ENCODE data around the gene ATP10A.
"Not testable (repeated sequence)": the region's sequence is repeated elsewhere in the genome, so short reads cannot be mapped to it uniquely, and the experiment has no call there.

ATP10A gene

DNA sequence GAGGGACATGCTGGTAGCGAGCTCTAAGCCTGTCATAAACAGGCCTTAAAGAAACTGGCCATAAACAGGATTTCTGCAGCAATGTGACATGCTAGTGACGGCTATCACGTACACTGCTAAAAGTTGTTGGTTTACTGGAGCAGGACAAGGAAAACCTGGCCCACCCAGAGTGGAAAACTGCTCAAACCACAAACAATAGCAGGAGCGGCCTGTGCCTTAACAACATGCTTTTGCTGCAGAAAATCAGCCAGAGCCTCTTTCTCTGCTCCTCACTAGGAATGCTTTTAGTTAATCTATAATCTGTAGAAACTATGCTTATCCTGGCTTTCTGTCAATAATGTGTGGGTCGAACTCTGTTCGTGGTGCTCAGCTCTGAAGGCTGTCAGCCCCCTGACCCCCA is 221.4 kb downstream of the ATP10A start:
- ChIA-PET CTCF (no interaction called here), POLR2A (no interaction called here)
- 88% methylated on average over 6 of the region's 6 CpGs for WGBS (ENCODE audit: insufficient coverage)
- no peaks in the 10 kb centered on the region for H3K9me3 ChIP-seq (ENCODE audit: control extremely low read depth in 1 of 5, control insufficient read depth in 4 of 5, insufficient read depth in 2 of 5, low read depth in 1 of 5, low read length in 4 of 5)
- no peak overlapping the region for H3K27ac ChIP-seq (ENCODE audit: insufficient read depth in 1 of 2, low read depth in 1 of 2, low read length in 2 of 2, poor library complexity in 1 of 2, severe bottlenecking in 2 of 2)
- peaks cover 0 to 4% (median 0%) of the 10 kb centered on the region in 4 experiments for H3K4me1 ChIP-seq (ENCODE audit: control extremely low read depth in 1 of 4, control insufficient read depth in 4 of 4, insufficient read depth in 4 of 4, low read length in 3 of 4)
- no peaks in the 10 kb centered on the region for H3K36me3 ChIP-seq (ENCODE audit: control insufficient read depth in 4 of 4, insufficient read depth in 4 of 4, low read length in 3 of 4)
- peaks cover 0 to 24% (median 8%) of the 10 kb centered on the region in 5 experiments for H3K27me3 ChIP-seq (replicated peaks in 2 of 5; ENCODE audit: control insufficient read depth in 4 of 5, insufficient read depth in 5 of 5, low read length in 4 of 5)
- DNase-seq: no peak
- H3K4me3 ChIP-seq (ENCODE audit: control insufficient read depth in 1 of 7, extremely low read depth in 1 of 7, insufficient read depth in 4 of 7, low read depth in 2 of 7, low read length in 6 of 7): no peak overlapping the region

DNA sequence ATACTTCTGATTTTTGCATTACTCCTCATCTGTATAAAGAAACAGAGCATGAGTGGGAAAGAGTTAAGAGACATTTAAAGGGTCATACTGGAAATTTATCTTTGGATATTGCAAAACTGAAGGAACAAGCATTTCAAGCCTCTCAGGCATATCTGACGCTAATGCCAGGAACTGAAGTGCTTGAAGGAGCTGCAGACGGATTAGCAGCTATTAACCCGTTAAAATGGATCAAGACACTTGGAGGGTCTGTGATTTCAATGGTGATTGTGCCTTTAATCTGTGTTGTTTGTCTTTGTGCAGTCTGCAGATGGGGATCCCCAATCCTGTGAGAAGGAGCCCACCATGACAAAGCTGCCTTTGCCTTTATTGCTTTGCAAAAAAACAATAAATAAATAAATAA is 221.8 kb downstream of the ATP10A start:
- CTCF ChIA-PET: interaction anchor here (0.6 kb wide), 1 partner anchor 312 kb away, joined by 3 read pairs; no protein-coding TSS in a partner anchor

DNA sequence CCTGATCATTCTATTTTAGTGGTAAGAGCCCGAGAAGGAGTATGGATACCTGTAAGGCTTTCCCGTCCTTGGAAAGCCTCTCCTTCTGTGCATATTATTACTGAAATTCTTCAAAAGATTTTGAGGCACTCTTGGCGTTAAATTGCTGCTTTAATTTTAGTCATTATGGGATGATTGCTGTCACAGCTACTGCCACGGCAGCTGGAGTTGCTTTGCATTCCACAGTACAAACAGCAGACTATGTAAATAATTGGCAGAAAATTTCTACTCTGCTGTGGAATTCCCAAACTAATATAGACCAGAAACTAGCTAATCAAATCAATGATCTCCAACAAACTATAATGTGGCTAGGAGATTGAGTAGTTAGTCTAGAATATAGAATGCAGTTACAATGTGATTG is 222.2 kb downstream of the ATP10A start:
- H3K4me3 ChIP-seq (ENCODE audit: control insufficient read depth in 1 of 7, extremely low read depth in 1 of 7, insufficient read depth in 4 of 7, low read depth in 2 of 7, low read length in 6 of 7); H3K4me1 ChIP-seq (ENCODE audit: control extremely low read depth in 1 of 4, control insufficient read depth in 4 of 4, insufficient read depth in 4 of 4, low read length in 3 of 4); H3K9me3 ChIP-seq (ENCODE audit: control extremely low read depth in 1 of 5, control insufficient read depth in 4 of 5, insufficient read depth in 2 of 5, low read depth in 1 of 5, low read length in 4 of 5); H3K27ac ChIP-seq (ENCODE audit: insufficient read depth in 1 of 2, low read depth in 1 of 2, low read length in 2 of 2, poor library complexity in 1 of 2, severe bottlenecking in 2 of 2); POLR2A ChIA-PET; H3K36me3 ChIP-seq (ENCODE audit: control insufficient read depth in 4 of 4, insufficient read depth in 4 of 4, low read length in 3 of 4); DNase-seq: not testable (repeated sequence)
- WGBS (ENCODE audit: insufficient coverage): 80% methylated on average over 1 of the region's 4 CpGs
- peaks cover 0 to 24% (median 8%) of the 10 kb centered on the region in 5 experiments for H3K27me3 ChIP-seq (replicated peaks in 2 of 5; ENCODE audit: control insufficient read depth in 4 of 5, insufficient read depth in 5 of 5, low read length in 4 of 5)
- CTCF ChIA-PET: interaction anchor here (0.6 kb wide), 1 partner anchor 313 kb away, joined by 3 read pairs; no protein-coding TSS in a partner anchor

More for the DNA sequence above, 221.8 kb downstream of the ATP10A start:
- WGBS (ENCODE audit: insufficient coverage): 33% methylated on average over 1 of the region's 3 CpGs
- H3K36me3 ChIP-seq (ENCODE audit: control insufficient read depth in 4 of 4, insufficient read depth in 4 of 4, low read length in 3 of 4): no peaks in the 10 kb centered on the region
- H3K4me3 ChIP-seq (ENCODE audit: control insufficient read depth in 1 of 7, extremely low read depth in 1 of 7, insufficient read depth in 4 of 7, low read depth in 2 of 7, low read length in 6 of 7): no peak overlapping the region
- H3K27ac ChIP-seq (ENCODE audit: insufficient read depth in 1 of 2, low read depth in 1 of 2, low read length in 2 of 2, poor library complexity in 1 of 2, severe bottlenecking in 2 of 2): no peak overlapping the region
- no peaks in the 10 kb centered on the region for H3K9me3 ChIP-seq (ENCODE audit: control extremely low read depth in 1 of 5, control insufficient read depth in 4 of 5, insufficient read depth in 2 of 5, low read depth in 1 of 5, low read length in 4 of 5)
- no peak for DNase-seq
- POLR2A ChIA-PET: no interaction called here
- peaks cover 0 to 4% (median 0%) of the 10 kb centered on the region in 4 experiments for H3K4me1 ChIP-seq (ENCODE audit: control extremely low read depth in 1 of 4, control insufficient read depth in 4 of 4, insufficient read depth in 4 of 4, low read length in 3 of 4)
- H3K27me3 ChIP-seq (replicated peaks in 2 of 5; ENCODE audit: control insufficient read depth in 4 of 5, insufficient read depth in 5 of 5, low read length in 4 of 5): peaks cover 0 to 24% (median 8%) of the 10 kb centered on the region in 5 experiments

DNA sequence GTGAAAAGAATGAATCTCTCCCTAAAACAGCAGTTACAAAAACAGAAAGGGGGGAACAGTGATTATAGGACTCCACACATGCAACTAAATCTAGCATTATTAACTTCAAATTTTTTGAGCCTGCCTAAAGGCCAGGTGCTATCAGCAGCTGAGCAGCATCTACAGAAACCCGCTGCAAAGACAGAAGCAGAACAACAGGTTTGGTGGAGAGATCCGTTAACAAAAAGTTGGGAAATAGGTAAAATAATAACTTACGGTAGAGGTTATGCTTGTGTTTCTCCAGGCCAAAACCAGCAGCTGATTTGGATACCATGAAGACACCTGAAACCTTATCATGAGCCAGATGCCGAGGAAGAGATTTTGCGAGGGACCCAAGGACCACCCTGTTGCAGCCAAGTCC is 222.7 kb downstream of the ATP10A start:
- Histone ChIP-seq H3K4me3 (ENCODE audit: control insufficient read depth in 1 of 7, extremely low read depth in 1 of 7, insufficient read depth in 4 of 7, low read depth in 2 of 7, low read length in 6 of 7) (no peak overlapping the region), H3K36me3 (ENCODE audit: control insufficient read depth in 4 of 4, insufficient read depth in 4 of 4, low read length in 3 of 4) (no peaks in the 10 kb centered on the region), H3K27me3 (replicated peaks in 2 of 5; ENCODE audit: control insufficient read depth in 4 of 5, insufficient read depth in 5 of 5, low read length in 4 of 5) (peaks cover 0 to 24% (median 8%) of the 10 kb centered on the region in 5 experiments), H3K27ac (ENCODE audit: insufficient read depth in 1 of 2, low read depth in 1 of 2, low read length in 2 of 2, poor library complexity in 1 of 2, severe bottlenecking in 2 of 2) (no peak overlapping the region), H3K4me1 (ENCODE audit: control extremely low read depth in 1 of 4, control insufficient read depth in 4 of 4, insufficient read depth in 4 of 4, low read length in 3 of 4) (peaks cover 0 to 4% (median 0%) of the 10 kb centered on the region in 4 experiments), H3K9me3 (ENCODE audit: control extremely low read depth in 1 of 5, control insufficient read depth in 4 of 5, insufficient read depth in 2 of 5, low read depth in 1 of 5, low read length in 4 of 5) (no peaks in the 10 kb centered on the region)
- 92% methylated on average over 4 of the region's 5 CpGs for WGBS (ENCODE audit: insufficient coverage)
- ChIA-PET POLR2A (no interaction called here), CTCF (interaction anchor here (0.6 kb wide), 1 partner anchor 313 kb away, joined by 3 read pairs; no protein-coding TSS in a partner anchor)
- no peak for DNase-seq

DNA sequence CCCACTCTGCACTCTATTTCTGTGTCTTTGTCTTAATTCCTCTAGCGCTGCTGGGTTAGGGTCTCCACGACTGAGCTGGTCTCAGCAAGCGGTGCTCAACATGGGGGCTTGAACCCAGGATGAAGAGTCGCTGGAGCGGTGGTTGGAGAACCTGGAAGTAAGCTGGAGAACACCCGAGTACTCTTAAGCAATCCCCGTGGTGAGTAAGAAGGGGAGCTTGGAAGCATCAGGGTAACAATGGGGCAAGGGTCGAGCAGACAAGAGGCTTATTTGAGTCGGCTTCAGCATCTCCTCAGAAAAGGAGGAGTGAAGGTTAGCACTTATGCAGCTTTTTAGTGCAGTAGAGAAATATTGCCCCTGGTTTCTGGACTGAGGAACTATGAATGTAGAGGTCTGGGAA is 226.6 kb downstream of the ATP10A start:
- WGBS (ENCODE audit: insufficient coverage): 94% methylated on average over 9 of the region's 9 CpGs
- H3K36me3 ChIP-seq (ENCODE audit: control insufficient read depth in 4 of 4, insufficient read depth in 4 of 4, low read length in 3 of 4); CTCF ChIA-PET; H3K27ac ChIP-seq (ENCODE audit: insufficient read depth in 1 of 2, low read depth in 1 of 2, low read length in 2 of 2, poor library complexity in 1 of 2, severe bottlenecking in 2 of 2); H3K4me1 ChIP-seq (ENCODE audit: control extremely low read depth in 1 of 4, control insufficient read depth in 4 of 4, insufficient read depth in 4 of 4, low read length in 3 of 4); POLR2A ChIA-PET; DNase-seq; H3K27me3 ChIP-seq (replicated peaks in 2 of 5; ENCODE audit: control insufficient read depth in 4 of 5, insufficient read depth in 5 of 5, low read length in 4 of 5); H3K9me3 ChIP-seq (ENCODE audit: control extremely low read depth in 1 of 5, control insufficient read depth in 4 of 5, insufficient read depth in 2 of 5, low read depth in 1 of 5, low read length in 4 of 5); H3K4me3 ChIP-seq (ENCODE audit: control insufficient read depth in 1 of 7, extremely low read depth in 1 of 7, insufficient read depth in 4 of 7, low read depth in 2 of 7, low read length in 6 of 7): not testable (repeated sequence)

DNA sequence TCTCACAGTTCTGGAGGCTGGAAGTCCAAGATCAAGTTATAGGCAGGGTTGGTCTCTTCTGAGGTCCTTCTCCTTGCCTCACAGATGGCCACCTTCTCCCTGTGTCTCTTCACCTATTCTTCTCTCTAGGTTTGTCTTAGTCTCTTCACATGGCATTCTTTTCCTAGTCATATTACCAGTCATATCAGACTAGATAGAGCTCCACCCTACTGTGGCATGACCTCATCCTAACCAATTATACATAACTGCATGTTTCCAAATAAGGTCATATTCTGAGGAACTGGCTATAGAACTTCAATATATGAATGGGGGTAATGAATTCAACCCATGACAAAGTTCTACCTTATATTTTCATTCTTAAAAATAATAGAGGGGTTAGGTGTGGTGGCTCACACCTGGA is 227.9 kb downstream of the ATP10A start:
- Histone ChIP-seq H3K36me3 (ENCODE audit: control insufficient read depth in 4 of 4, insufficient read depth in 4 of 4, low read length in 3 of 4) (no peaks in the 10 kb centered on the region), H3K4me1 (ENCODE audit: control extremely low read depth in 1 of 4, control insufficient read depth in 4 of 4, insufficient read depth in 4 of 4, low read length in 3 of 4) (no peaks in the 10 kb centered on the region), H3K27me3 (replicated peaks in 2 of 5; ENCODE audit: control insufficient read depth in 4 of 5, insufficient read depth in 5 of 5, low read length in 4 of 5) (no peaks in the 10 kb centered on the region), H3K4me3 (ENCODE audit: control insufficient read depth in 1 of 7, extremely low read depth in 1 of 7, insufficient read depth in 4 of 7, low read depth in 2 of 7, low read length in 6 of 7) (no peak overlapping the region), H3K9me3 (ENCODE audit: control extremely low read depth in 1 of 5, control insufficient read depth in 4 of 5, insufficient read depth in 2 of 5, low read depth in 1 of 5, low read length in 4 of 5) (peaks cover 0 to under 1% (median 0%) of the 10 kb centered on the region in 5 experiments), H3K27ac (ENCODE audit: insufficient read depth in 1 of 2, low read depth in 1 of 2, low read length in 2 of 2, poor library complexity in 1 of 2, severe bottlenecking in 2 of 2) (no peak overlapping the region)
- ChIA-PET POLR2A (no interaction called here), CTCF (no interaction called here)
- no peak for DNase-seq

DNA sequence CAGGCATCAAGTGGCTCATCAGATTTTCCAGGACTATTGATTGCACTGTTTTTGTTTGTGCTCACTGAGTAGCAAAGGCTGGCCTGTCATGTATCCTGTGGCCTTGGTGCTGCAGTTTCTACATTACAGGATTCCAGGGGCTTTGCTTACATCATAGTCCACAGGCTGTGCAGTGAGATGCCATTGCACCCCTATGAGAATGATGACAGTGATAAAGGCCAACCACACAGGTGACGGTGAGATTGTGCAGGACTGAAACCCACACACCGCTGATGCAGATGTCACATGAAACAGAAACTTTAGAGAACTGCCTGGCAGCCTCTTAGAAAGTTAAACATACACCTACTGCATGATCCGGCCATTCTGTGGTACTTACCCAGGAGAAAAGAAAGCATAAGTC is 229.3 kb downstream of the ATP10A start:
- WGBS (ENCODE audit: insufficient coverage): 67% methylated on average over 3 of the region's 3 CpGs
- H3K9me3 ChIP-seq (ENCODE audit: control extremely low read depth in 1 of 5, control insufficient read depth in 4 of 5, insufficient read depth in 2 of 5, low read depth in 1 of 5, low read length in 4 of 5): peaks cover 0 to 3% (median 0%) of the 10 kb centered on the region in 5 experiments
- H3K27ac ChIP-seq (ENCODE audit: insufficient read depth in 1 of 2, low read depth in 1 of 2, low read length in 2 of 2, poor library complexity in 1 of 2, severe bottlenecking in 2 of 2): no peak overlapping the region
- no peak for DNase-seq
- no peaks in the 10 kb centered on the region for H3K4me1 ChIP-seq (ENCODE audit: control extremely low read depth in 1 of 4, control insufficient read depth in 4 of 4, insufficient read depth in 4 of 4, low read length in 3 of 4)
- ChIA-PET POLR2A (no interaction called here), CTCF (no interaction called here)
- no peaks in the 10 kb centered on the region for H3K36me3 ChIP-seq (ENCODE audit: control insufficient read depth in 4 of 4, insufficient read depth in 4 of 4, low read length in 3 of 4)
- H3K27me3 ChIP-seq (replicated peaks in 2 of 5; ENCODE audit: control insufficient read depth in 4 of 5, insufficient read depth in 5 of 5, low read length in 4 of 5): no peaks in the 10 kb centered on the region
- H3K4me3 ChIP-seq (ENCODE audit: control insufficient read depth in 1 of 7, extremely low read depth in 1 of 7, insufficient read depth in 4 of 7, low read depth in 2 of 7, low read length in 6 of 7): no peak overlapping the region
